Common myeloid progenitor, CD34-positive (primary cell): ENCODE results near the gene XAGE1B. TPM values are rescaled to one million over a fixed set of nuclear protein-coding genes. Genes with fewer than 3 reads are reported as not detected.
"Not testable (repeated sequence)": the region's sequence is repeated elsewhere in the genome, so short reads cannot be mapped to it uniquely, and the experiment has no call there.

Source experiments
- CTCF ChIA-PET: fragments of 350-600 bp; sonication (Branson Sonifier 250); formaldehyde crosslinking; loops from one replicate; lab custom pipeline; 2021; ENCODE audit warnings: antibody characterized with exemption; lab: Charles Lee
- POLR2A ChIA-PET: fragments of 350-600 bp; sonication (Branson Sonifier 250); formaldehyde crosslinking; loops from one replicate; lab custom pipeline; 2021; ENCODE audit warnings: antibody characterized with exemption; lab: Charles Lee
- DNase-seq, 3 donors: peaks; one replicate each; pipeline versions ENCODE4 v3.0.0 to v3.0.0-alpha.2; 2013
- H3K27ac ChIP-seq, 2 experiments: 1 replicate in 1 of 2; 2 replicates in 1 of 2; pipeline ENCODE4 v1.7.0; 2013; ENCODE audit warnings: inconsistent platforms in 2 of 2, low read length in 2 of 2, mild to moderate bottlenecking in 2 of 2, low read depth in 1 of 2, moderate library complexity in 1 of 2; ENCODE audit not compliant: severe bottlenecking in 2 of 2, insufficient read depth in 1 of 2, poor library complexity in 1 of 2
- H3K27me3 ChIP-seq, 5 experiments: replicated peaks in 2 of 5; 1 replicate in 3 of 5; 2 replicates in 2 of 5; pipeline versions ENCODE4 v1.6.1 to v1.7.0; 2013; ENCODE audit warnings: low read length in 4 of 5, mild to moderate bottlenecking in 2 of 5, moderate library complexity in 2 of 5, inconsistent platforms in 1 of 5; ENCODE audit not compliant: insufficient read depth in 5 of 5, control insufficient read depth in 4 of 5
- H3K36me3 ChIP-seq, 4 experiments: 1 replicate in 2 of 4; 2 replicates in 2 of 4; pipeline versions ENCODE4 v1.6.1 to v1.7.0; 2013; ENCODE audit warnings: low read length in 3 of 4, control low read depth in 1 of 4, mild to moderate bottlenecking in 1 of 4; ENCODE audit not compliant: control insufficient read depth in 4 of 4, insufficient read depth in 4 of 4
- H3K4me1 ChIP-seq, 4 experiments: 1 replicate in 3 of 4; 2 replicates in 1 of 4; pipeline versions ENCODE4 v1.6.1 to v1.7.1; 2013; ENCODE audit warnings: low read length in 3 of 4, mild to moderate bottlenecking in 3 of 4, control low read depth in 1 of 4, inconsistent platforms in 1 of 4, moderate library complexity in 1 of 4; ENCODE audit not compliant: control insufficient read depth in 4 of 4, insufficient read depth in 4 of 4; ENCODE audit errors: control extremely low read depth in 1 of 4
- H3K4me3 ChIP-seq, 7 experiments: 1 replicate in 4 of 7; 2 replicates in 3 of 7; pipeline versions ENCODE4 v1.5.1 to v1.7.0; 2013; ENCODE audit warnings: mild to moderate bottlenecking in 7 of 7, low read length in 6 of 7, moderate library complexity in 6 of 7, inconsistent platforms in 2 of 7, low read depth in 2 of 7, control low read depth in 1 of 7; ENCODE audit not compliant: insufficient read depth in 4 of 7, control insufficient read depth in 1 of 7; ENCODE audit errors: extremely low read depth in 1 of 7
- H3K9me3 ChIP-seq, 5 experiments: 1 replicate in 4 of 5; 2 replicates in 1 of 5; pipeline versions ENCODE4 v1.6.1 to v1.7.1; 2013; ENCODE audit warnings: low read length in 4 of 5, mild to moderate bottlenecking in 2 of 5, inconsistent platforms in 1 of 5, low read depth in 1 of 5, moderate library complexity in 1 of 5; ENCODE audit not compliant: control insufficient read depth in 4 of 5, insufficient read depth in 2 of 5; ENCODE audit errors: control extremely low read depth in 1 of 5
- WGBS: methylation state at CpG from one replicate; pipeline ENCODE4 v1.1.5; 2013; ENCODE audit not compliant: insufficient coverage; 5-methylcytosine and 5-hydroxymethylcytosine counted together
- polyA plus RNA-seq: library from polyadenylated mRNA; unstranded; fragments of 120-200 nt; gene quantifications from one replicate; pipeline ENCODE4 v1.2.1, GENCODE V29; 2013

The XAGE1B gene
- polyA plus RNA-seq: not detected

- DNase-seq, H3K9me3 ChIP-seq, POLR2A ChIA-PET, H3K36me3 ChIP-seq, CTCF ChIA-PET, H3K27me3 ChIP-seq, H3K4me3 ChIP-seq, H3K27ac ChIP-seq, H3K4me1 ChIP-seq: not testable (repeated sequence)
- no CpG with 5 or more reads among the region's 18 CpGs for WGBS
Observed at GRCh38 chrX:52516987-52517325, at the start of gene XAGE1B. TSS of gene XAGE1B (minus strand) at chrX:52517063. CDS start at chrX:52515527, 1,536 bp downstream.

- 78% methylated on average over 9 of the region's 10 CpGs for WGBS
- Histone ChIP-seq H3K4me3 (no peak overlapping the region), H3K9me3 (no peaks in the 10 kb centered on the region), H3K27ac (no peak overlapping the region), H3K27me3 (peaks cover 0 to 18% (median 0%) of the 10 kb centered on the region in 5 experiments), H3K36me3 (no peaks in the 10 kb centered on the region), H3K4me1 (no peaks in the 10 kb centered on the region)
- CTCF ChIA-PET: no interaction called here
- POLR2A ChIA-PET: no interaction called here
- DNase-seq: no peak
Observed at GRCh38 chrX:52563105-52563504, 46.2 kb upstream of the XAGE1B start.

- CTCF ChIA-PET: no interaction called here
- 85% methylated on average over 3 of the region's 3 CpGs for WGBS
Observed at GRCh38 chrX:52558140-52558539, 41.3 kb upstream of the XAGE1B start.

GRCh38 chrX:52556741-52557140 is 39.9 kb upstream of the XAGE1B start:
- WGBS: 40% methylated on average over 1 of the region's 1 CpG
- no peaks in the 10 kb centered on the region for H3K36me3 ChIP-seq
- CTCF ChIA-PET: no interaction called here

More at GRCh38 chrX:52558140-52558539, 41.3 kb upstream of the XAGE1B start:
- no peak overlapping the region for H3K27ac ChIP-seq
- H3K27me3 ChIP-seq: peaks cover 0 to 5% (median 0%) of the 10 kb centered on the region in 5 experiments
- no peak overlapping the region for H3K4me3 ChIP-seq
- POLR2A ChIA-PET: no interaction called here
- DNase-seq: no peak
- H3K4me1 ChIP-seq: no peaks in the 10 kb centered on the region
- H3K36me3 ChIP-seq: no peaks in the 10 kb centered on the region
- no peaks in the 10 kb centered on the region for H3K9me3 ChIP-seq

GRCh38 chrX:52553995-52554642 is 37.3 kb upstream of the XAGE1B start:
- DNase-seq: no peak
- Histone ChIP-seq H3K27me3 (no peaks in the 10 kb centered on the region), H3K36me3 (no peaks in the 10 kb centered on the region), H3K4me1 (no peaks in the 10 kb centered on the region), H3K27ac (no peak overlapping the region), H3K4me3 (no peak overlapping the region), H3K9me3 (no peaks in the 10 kb centered on the region)
- ChIA-PET POLR2A (no interaction called here), CTCF (no interaction called here)

More at GRCh38 chrX:52556741-52557140, 39.9 kb upstream of the XAGE1B start:
- H3K27me3 ChIP-seq: peaks cover 0 to 5% (median 0%) of the 10 kb centered on the region in 5 experiments
- H3K27ac ChIP-seq: no peak overlapping the region
- no peaks in the 10 kb centered on the region for H3K4me1 ChIP-seq
- H3K9me3 ChIP-seq: no peaks in the 10 kb centered on the region
- DNase-seq: no peak
- no peak overlapping the region for H3K4me3 ChIP-seq
- POLR2A ChIA-PET: no interaction called here

GRCh38 chrX:52548769-52549168 is 31.9 kb upstream of the XAGE1B start:
- H3K4me3 ChIP-seq, H3K27me3 ChIP-seq, DNase-seq, POLR2A ChIA-PET, CTCF ChIA-PET, H3K27ac ChIP-seq, H3K36me3 ChIP-seq, H3K9me3 ChIP-seq, H3K4me1 ChIP-seq: not testable (repeated sequence)
- WGBS: no CpG with 5 or more reads among the region's 3 CpGs

- no peak overlapping the region for H3K4me3 ChIP-seq
- WGBS: 80% methylated on average over 19 of the region's 21 CpGs
- H3K9me3 ChIP-seq: no peaks in the 10 kb centered on the region
- H3K4me1 ChIP-seq: peaks cover 0 to 2% (median 0%) of the 10 kb centered on the region in 4 experiments
- no peaks in the 10 kb centered on the region for H3K36me3 ChIP-seq
- ChIA-PET POLR2A (no interaction called here), CTCF (no interaction called here)
- DNase-seq: no peak
- peaks cover 0 to 7% (median 0%) of the 10 kb centered on the region in 5 experiments for H3K27me3 ChIP-seq
- H3K27ac ChIP-seq: no peak overlapping the region
Observed at GRCh38 chrX:52544147-52544840, 27.4 kb upstream of the XAGE1B start.
